SK-N-MC (cell line): Measurements from ENCODE around the gene GRAMD1B.

Experiments used
- EZH2 ChIP-seq: fragments of 200-600 bp; sonication (generic); IDR thresholded peaks from one replicate; pipeline ENCODE4 v1.6.1; 2017; ENCODE audit warnings: antibody characterized with exemption
- POLR2AphosphoS5 ChIP-seq: IDR thresholded peaks from 2 replicates; pipeline ENCODE4 v1.6.1; 2012; ENCODE audit warnings: mild to moderate bottlenecking, low read depth, low read length, borderline replicate concordance

DNA sequence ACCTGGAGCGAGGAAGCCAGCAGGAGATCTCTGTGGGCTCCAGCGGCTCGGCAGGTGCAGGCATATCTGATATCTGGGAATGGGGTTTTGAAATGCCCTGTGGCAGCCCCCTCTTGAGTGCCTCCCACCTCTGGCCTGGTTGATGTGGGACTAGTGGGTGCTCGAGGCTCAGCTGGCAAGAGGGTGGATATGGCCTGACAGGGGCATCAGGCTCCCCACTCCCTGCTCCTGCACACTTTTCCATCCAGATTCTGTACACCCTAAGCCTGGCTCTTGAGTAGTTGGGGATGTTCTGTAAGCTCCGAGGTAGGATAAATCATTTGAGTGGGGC, 149.4 kb downstream of the GRAMD1B start:
- no peak for TF ChIP-seq EZH2
- TF ChIP-seq POLR2AphosphoS5, result no peak
